K562 (cell line): ENCODE results near the gene POT1. TPM values are rescaled to one million over a fixed set of nuclear protein-coding genes. Genes with fewer than 3 reads are reported as not detected.

Source experiments
- CREM ChIP-seq: IDR thresholded peaks from 2 replicates; pipeline ENCODE4 v1.6.1; 2014; ENCODE audit warnings: antibody characterized with exemption, low read depth
- DACH1 ChIP-seq: fragments of 450-650 bp; IDR thresholded peaks from 2 replicates; pipeline ENCODE4 v1.6.1; 2018; ENCODE audit not compliant: partially characterized antibody
- DIDO1 ChIP-seq: fragments of 450-650 bp; IDR thresholded peaks from 2 replicates; pipeline ENCODE4 v1.6.1; 2016; ENCODE audit warnings: low read depth, missing biosample characterization, missing genetic modification characterization
- DMBX1 ChIP-seq: fragments of 250-450 bp; sonication (Bioruptor Pico); IDR thresholded peaks from 2 replicates; pipeline ENCODE4 v1.8.0; 2022; ENCODE audit warnings: inconsistent platforms, mild to moderate bottlenecking, moderate library complexity, borderline replicate concordance
- E2F4 ChIP-seq: sonication (generic); formaldehyde crosslinking; IDR thresholded peaks from 2 replicates; pipeline ENCODE4 v1.8.0; 2022; ENCODE audit warnings: mild to moderate bottlenecking, low read depth, missing genetic modification reagents
- ELK3 ChIP-seq: fragments of 450-650 bp; formaldehyde crosslinking; IDR thresholded peaks from 2 replicates; pipeline ENCODE4 v1.4.0; 2020; ENCODE audit warnings: mild to moderate bottlenecking
- ERF ChIP-seq: fragments of 450-650 bp; formaldehyde crosslinking; IDR thresholded peaks from 2 replicates; pipeline ENCODE4 v1.4.0; 2020; ENCODE audit warnings: mild to moderate bottlenecking, mixed read lengths
- FIP1L1 ChIP-seq: fragments of 200-400 bp; formaldehyde crosslinking; IDR thresholded peaks from 2 replicates; pipeline ENCODE4 v1.6.1; 2018; ENCODE audit warnings: mild to moderate bottlenecking, low read depth, low read length; ENCODE audit not compliant: poor library complexity, severe bottlenecking
- FOXJ2 ChIP-seq: fragments of 200-800 bp; sonication (Bioruptor generic); IDR thresholded peaks from 2 replicates; pipeline ENCODE4 v1.6.1; 2016; ENCODE audit warnings: missing genetic modification characterization, missing compliant biosample characterization
- FOXK1 ChIP-seq: sonication (generic); formaldehyde crosslinking; IDR thresholded peaks from 2 replicates; pipeline ENCODE4 v1.8.0; 2022; ENCODE audit warnings: missing genetic modification reagents, mild to moderate bottlenecking, borderline replicate concordance
- IFI16 ChIP-seq: fragments of 250-450 bp; sonication (Bioruptor Pico); IDR thresholded peaks from 2 replicates; pipeline ENCODE4 v2.1.2; 2022; ENCODE audit warnings: mild to moderate bottlenecking, inconsistent platforms
- MCM3 ChIP-seq: fragments of 450-650 bp; IDR thresholded peaks from 2 replicates; pipeline ENCODE4 v1.6.1; 2016
- MXI1 ChIP-seq: IDR thresholded peaks from 2 replicates; pipeline ENCODE4 v1.6.1; 2011; ENCODE audit warnings: low read depth, mild to moderate bottlenecking, improper control_type of control experiment, low read length
- PATZ1 ChIP-seq: fragments of 250-450 bp; sonication (Bioruptor Pico); IDR thresholded peaks from 2 replicates; pipeline ENCODE4 v1.5.0; 2020; ENCODE audit warnings: mild to moderate bottlenecking, borderline replicate concordance
- SNRNP70 ChIP-seq: fragments of 200-400 bp; formaldehyde crosslinking; optimal IDR thresholded peaks from 2 replicates; pipeline ENCODE3; 2017; ENCODE audit warnings: low read depth, low read length
- SRSF1 ChIP-seq: fragments of 200-400 bp; formaldehyde crosslinking; IDR thresholded peaks from 2 replicates; pipeline ENCODE4 v1.6.1; 2017; ENCODE audit warnings: mild to moderate bottlenecking, low read depth, low read length, moderate library complexity
- TBP ChIP-seq: optimal IDR thresholded peaks from 2 replicates; pipeline ENCODE3; 2011; ENCODE audit warnings: low read depth, low read length, improper control_type of control experiment
- TEAD2 ChIP-seq: fragments of 450-650 bp; IDR thresholded peaks from 2 replicates; pipeline ENCODE4 v1.6.1; 2016; ENCODE audit warnings: missing genetic modification characterization, control low read depth, missing compliant biosample characterization
- USF1 ChIP-seq: sonication (generic); formaldehyde crosslinking; IDR thresholded peaks from 2 replicates; pipeline ENCODE4 v1.9.0; 2022; ENCODE audit warnings: mild to moderate bottlenecking, missing genetic modification reagents
- ZBTB7A ChIP-seq: IDR thresholded peaks from 2 replicates; pipeline ENCODE4 v1.6.1; 2011; ENCODE audit warnings: low read depth, mild to moderate bottlenecking, low read length, moderate library complexity, borderline replicate concordance; ENCODE audit not compliant: control insufficient read depth
- ZFP91 ChIP-seq: sonication (generic); formaldehyde crosslinking; IDR thresholded peaks from 2 replicates; pipeline ENCODE4 v1.8.0; 2022; ENCODE audit warnings: mild to moderate bottlenecking, missing genetic modification reagents
- ZNF431 ChIP-seq: sonication (generic); formaldehyde crosslinking; IDR thresholded peaks from 2 replicates; pipeline ENCODE4 v1.8.0; 2022; ENCODE audit warnings: mild to moderate bottlenecking, missing genetic modification reagents
- polyA plus RNA-seq, 8 experiments: library from polyadenylated mRNA; depleted of rRNA in 4 of 8; stranded (reverse) in 5 of 8; unstranded in 3 of 8; fragments of >200 nt; fragmentation: Nextera tagmentation in 2 of 8; fragmentation: Illumina TruSeq in 1 of 8; extraction: Ambion mirVana in 2 of 8; extraction: Trizol in 1 of 8; gene quantifications; 2 replicates each; pipeline versions ENCODE4 v1.2.1 to v1.2.3, GENCODE V29; 2011 to 2014; ENCODE audit warnings: inconsistent platforms in 1 of 8, missing spikeins in 1 of 8
- total RNA-seq, 7 experiments: library from RNA; depleted of rRNA in 6 of 7; stranded (reverse); fragments of >200 nt in 6 of 7; fragmentation: Illumina TruSeq in 2 of 7; extraction: Trizol in 2 of 7; gene quantifications; 2 replicates each; pipeline versions ENCODE4 v1.2.1 to v1.2.3, GENCODE V29; 2011 to 2021; ENCODE audit warnings: low replicate concordance in 1 of 7

The POT1 gene
- total and polyA plus RNA-seq, 9 of the 15 experiments (the other 6 are each of a cell fraction or from before 2014, with no cell fraction given), result 37.9 to 140 (median 63.6) TPM

GRCh38 chr7:124929467-124930172 lies at the start of gene POT1 (continued):
- TF ChIP-seq SNRNP70 (no peak), E2F4 (no peak), FOXJ2 (tag) (no peak; the same call in 1 of the 2 replicates), IFI16 (CRISPR knock-in tag) (no peak), SRSF1 (no peak), FIP1L1 (no peak), TBP (peak; percentile 81), USF1 (CRISPR knock-in tag) (no peak), ELK3 (no peak), PATZ1 (no peak), CREM (peak; percentile 99), ZNF431 (CRISPR knock-in tag) (no peak), DIDO1 (tag) (peak; percentile 72; the same call in 1 of the 2 replicates), FOXK1 (CRISPR knock-in tag) (0 out of 2 replicates have a peak, but pooled peaks have one; percentile 80), ERF (0 out of 2 replicates have a peak, but pooled peaks have one; percentile 72), MCM3 (no peak), ZFP91 (CRISPR knock-in tag) (no peak), ZBTB7A (no peak; the same call in 1 of the 2 replicates), TEAD2 (no peak), DACH1 (peak; percentile 36), DMBX1 (CRISPR knock-in tag) (no peak), MXI1 (no peak)
